HG03045 (cell line): ENCODE results near the gene PEA15.

Experiments
- ATAC-seq: cut with Tn5 transposase; IDR thresholded peaks from one replicate; pipeline ENCODE4 v1.9.1; 2021; ENCODE audit warnings: mild to moderate bottlenecking, moderate library complexity; ENCODE audit not compliant: unreplicated experiment

PEA15 gene, protein sequence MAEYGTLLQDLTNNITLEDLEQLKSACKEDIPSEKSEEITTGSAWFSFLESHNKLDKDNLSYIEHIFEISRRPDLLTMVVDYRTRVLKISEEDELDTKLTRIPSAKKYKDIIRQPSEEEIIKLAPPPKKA

DNA sequence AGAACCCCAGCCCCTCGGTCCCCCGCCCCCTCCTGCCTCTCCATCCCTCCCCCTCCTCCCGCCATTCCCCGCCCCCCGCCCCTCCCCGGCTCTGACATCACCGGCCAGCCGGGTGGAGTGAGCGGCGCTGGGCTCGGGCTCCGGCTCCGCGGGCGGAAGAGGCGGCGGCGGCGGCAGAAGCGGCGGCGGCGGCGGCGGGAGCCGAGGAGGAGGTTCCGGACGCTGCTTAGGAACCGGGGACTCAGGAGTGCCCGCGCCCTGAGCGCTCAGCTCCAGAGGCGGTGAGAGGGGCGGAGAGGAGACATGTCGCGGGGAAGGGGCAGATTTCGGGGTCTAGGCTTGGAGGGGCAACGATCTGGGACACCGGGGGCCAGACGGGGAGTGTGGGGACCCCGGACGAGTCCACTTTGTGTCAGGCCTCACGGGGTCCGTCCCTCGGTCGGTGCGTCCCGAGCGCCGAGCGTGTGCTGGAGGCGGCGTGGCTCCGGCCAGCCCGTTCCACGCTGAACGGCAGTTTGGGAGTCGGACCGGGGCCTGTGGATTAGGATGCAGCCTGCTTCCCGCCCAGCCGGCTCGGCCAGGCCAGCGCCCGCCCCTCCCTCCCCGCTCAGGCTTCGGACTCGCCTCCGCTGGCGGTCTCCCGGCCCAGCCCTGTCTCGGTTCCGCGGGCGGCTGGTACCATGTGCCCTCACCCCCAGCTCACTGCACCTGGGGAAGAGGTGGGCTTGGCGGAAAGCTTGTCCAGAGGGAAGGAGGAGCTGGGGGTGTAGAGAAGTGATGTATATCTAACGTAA is at the start of gene PEA15:
TSS of gene PEA15 (plus strand) at position 143 of the 794 bp plus-strand sequence. CDS start 6,161 bp downstream, outside the sequence.
- ATAC-seq, result peak; percentile 50

DNA sequence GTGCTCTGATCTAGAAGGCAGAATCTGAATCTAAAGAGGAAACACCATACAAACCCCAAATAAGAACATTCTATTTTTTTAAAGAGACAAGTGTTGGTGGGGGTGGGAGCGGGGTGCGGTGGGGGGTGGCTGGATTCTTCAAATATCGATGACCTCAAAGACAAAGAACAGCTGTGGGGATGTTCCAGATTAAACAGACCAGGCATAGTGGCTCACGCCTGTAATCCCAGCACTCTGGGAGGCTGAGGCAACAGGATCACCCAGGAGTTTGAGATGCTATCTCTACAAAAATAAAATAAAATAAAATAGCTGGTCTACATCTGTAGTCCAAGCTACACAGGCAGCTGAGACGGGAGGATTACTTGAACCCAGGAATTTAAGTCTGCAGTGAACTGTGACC is 48.8 kb upstream of the PEA15 start:
- ATAC-seq, result no peak

DNA sequence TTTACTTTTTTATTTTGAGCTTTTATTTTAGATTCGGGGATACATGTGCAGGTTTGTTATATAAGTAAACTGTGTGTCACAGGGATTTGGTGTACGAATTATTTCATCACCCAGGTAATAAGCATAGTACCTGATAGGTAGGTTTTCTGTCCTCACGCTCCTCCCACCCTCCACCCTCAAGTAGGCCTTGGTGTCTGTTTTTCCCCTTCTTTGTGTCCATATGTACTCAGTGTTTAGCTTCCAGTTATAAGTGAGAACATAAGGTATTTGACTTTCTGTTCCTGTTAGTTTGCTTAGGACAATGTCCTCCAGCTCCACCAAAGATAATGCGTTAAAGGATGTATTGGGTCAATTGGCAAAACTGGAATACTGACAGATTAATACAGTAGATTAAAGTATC is 48.0 kb upstream of the PEA15 start:
- no peak for ATAC-seq

DNA sequence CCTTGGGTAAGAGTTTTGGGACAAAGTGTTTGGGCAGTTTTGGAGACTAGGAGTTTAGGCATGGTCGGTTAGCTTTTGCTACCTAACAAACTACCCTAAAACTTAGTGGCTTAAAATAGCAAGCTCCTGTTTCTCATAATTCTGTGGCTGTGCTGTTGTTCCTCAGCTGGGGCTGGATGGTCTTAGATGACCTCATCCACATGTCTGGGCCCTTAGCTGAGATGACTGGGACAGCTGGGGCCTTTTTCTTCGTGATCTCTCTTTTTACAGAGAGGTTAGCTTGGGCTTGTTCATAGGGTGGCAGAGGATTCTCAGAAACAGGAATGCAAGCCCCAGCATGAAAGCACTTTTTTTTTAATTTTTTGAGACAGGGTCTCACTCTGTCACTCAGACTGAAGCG is 47.2 kb upstream of the PEA15 start:
- no peak for ATAC-seq

DNA sequence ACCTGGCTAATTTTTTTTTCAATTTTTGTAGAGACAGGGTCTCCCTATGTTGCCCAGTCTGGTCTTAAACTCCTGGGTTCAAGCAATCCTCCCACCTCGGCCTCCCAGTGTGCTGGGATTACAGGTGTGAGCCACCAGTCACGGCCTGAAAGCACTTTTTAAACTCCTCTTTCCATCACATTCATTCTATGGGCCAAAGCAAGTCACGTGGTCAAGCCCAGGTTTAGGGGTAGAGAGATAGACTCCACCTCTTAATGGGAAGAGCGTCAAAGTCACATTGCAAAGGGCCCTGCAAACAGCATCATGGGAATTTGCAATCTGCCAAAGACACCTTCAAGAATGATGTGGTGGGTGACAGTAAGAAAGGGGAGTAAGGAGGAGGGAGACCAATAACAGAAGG is 46.6 kb upstream of the PEA15 start:
- no peak for ATAC-seq

DNA sequence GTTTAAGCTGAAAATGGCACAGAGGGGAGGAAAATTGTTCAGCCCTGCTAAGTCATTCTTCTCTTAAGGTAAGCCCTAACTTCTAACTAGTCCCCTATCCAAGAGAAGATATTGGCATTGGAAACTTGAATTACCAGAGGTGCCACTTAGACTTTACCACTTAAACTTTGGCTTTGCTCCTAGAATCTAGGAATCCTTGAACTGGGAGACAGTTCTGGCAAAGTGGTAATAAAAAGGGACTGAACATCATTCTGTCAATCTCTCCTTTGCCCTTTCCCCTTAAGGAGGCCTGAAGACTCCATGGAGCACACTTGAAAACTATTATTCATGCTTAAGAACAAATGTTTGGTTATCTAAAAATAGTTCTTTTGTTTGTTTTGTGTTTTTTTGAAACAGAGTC is 45.3 kb upstream of the PEA15 start:
- ATAC-seq, result no peak

DNA sequence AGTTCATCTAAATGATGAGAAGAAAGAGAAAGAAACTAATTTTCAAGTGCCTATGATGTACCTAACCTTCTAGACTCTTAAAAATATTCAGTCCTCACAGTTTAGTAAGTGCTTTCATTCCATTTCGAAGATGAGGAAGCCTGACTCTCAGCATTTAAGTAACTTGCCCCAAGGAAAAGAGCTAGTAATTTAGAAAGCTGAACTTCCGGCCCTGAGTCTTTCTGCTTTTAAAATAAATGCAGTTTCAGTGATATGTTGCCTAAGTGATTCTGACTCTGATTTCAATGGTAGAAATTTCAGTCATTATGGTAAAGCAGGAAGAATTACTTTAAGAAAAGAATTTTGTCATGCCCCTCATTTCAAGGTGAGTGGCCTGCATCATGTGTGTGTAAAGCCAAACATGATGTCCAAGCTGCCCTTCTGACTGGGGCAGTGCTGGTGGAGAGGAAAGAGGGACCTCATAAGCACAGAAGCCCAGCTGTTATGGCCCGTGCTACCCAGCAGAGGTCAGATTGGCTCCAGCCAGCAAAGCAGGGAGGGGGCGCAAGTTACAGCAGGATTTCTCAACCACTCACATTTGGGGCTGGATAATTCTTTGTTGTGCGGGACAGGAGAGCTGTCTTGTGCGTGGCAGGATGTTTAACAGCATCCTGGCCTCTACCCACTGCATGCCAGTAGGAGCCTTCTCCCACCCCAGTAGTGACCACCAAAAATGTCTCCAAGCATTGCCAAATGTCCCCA is 43.0 kb upstream of the PEA15 start:
- ATAC-seq, result no peak

DNA sequence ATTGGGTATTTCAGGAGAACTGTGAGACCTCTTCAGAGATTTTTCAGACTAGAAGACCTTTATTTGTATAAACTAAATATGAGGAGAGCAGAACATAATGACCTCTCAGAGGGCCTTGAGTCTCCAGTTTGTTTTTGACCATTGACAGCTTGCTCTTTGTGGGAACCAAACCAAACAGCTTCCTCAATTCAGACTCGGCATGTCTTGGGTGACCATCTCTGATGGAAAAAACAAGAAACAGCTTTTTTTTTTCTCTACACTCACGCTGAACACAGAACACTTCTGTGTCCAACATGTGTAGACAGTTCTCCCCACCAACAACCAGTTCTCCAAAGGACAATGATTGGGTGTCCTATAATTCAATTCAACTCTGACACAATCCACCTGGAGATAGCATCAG is 42.3 kb upstream of the PEA15 start:
- ATAC-seq, result no peak

DNA sequence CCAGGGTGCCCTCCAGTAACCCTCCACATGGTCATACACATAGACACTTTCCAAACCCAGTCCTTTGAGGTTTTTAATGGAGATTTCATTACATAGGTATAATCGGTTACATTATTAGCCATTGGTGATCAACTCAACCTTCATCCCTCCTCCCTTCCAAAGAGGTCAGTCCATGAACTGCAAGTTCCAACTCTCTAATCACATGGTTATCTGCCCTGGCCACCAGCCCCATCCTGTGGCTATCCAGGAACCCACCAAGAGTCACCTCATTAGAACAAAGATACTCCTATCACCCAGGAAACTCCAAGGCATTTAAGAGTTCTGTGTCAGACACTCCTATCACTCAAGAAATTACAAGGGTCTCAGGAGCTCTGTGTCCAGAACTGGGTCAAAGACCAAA is 41.6 kb upstream of the PEA15 start:
- ATAC-seq, result no peak

DNA sequence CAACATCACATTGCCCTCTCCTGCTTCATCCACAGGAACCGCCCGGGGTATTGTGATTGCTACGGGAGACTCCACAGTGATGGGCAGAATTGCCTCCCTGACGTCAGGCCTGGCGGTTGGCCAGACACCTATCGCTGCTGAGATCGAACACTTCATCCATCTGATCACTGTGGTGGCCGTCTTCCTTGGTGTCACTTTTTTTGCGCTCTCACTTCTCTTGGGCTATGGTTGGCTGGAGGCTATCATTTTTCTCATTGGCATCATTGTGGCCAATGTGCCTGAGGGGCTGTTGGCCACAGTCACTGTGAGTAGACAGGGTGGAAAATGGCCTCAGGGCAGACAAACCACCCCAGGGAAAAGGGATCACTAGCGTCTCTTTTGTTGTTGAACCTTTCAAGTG is 41.1 kb upstream of the PEA15 start:
- ATAC-seq, result no peak

DNA sequence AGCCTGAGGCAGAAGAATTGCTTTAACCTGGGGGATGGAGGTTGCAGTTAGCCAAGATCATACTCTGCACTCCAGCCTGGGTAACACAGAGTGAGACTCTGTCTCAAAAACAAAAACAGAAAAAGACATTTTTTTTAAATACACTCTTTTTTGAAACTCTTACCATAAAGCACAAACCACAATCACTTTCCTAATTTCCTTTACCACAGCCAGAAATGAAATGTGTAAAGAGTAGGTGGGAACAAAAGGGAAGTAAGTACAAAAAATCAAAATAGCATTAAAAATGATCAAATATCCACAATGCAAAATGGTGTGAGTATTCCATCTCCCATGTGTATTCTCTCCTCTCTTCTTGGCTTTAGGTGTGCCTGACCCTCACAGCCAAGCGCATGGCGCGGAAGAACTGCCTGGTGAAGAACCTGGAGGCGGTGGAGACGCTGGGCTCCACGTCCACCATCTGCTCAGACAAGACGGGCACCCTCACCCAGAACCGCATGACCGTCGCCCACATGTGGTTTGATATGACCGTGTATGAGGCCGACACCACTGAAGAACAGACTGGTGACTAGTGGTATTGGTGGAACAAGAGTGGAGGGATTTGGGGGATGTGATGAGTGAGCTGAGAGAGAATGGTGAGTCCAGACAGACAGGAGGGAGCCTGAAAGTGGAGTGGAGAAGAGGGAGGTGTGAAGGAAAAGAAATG is 38.9 kb upstream of the PEA15 start:
- no peak for ATAC-seq

DNA sequence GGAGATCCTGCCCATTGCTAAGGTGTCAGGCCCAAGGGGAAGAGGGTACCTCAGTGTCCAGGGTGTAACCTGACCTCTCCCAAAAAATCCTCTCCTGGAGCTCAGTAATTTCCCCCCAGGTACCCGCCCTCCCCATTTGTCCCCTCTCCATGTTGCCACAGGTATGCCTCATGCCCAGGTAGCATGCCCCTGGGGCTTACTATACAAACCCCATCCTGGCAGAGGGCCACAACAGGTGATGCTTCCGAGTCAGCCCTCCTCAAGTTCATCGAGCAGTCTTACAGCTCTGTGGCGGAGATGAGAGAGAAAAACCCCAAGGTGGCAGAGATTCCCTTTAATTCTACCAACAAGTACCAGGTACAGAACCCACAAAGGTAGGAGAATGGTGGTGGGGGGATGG is 38.1 kb upstream of the PEA15 start:
- no peak for ATAC-seq

DNA sequence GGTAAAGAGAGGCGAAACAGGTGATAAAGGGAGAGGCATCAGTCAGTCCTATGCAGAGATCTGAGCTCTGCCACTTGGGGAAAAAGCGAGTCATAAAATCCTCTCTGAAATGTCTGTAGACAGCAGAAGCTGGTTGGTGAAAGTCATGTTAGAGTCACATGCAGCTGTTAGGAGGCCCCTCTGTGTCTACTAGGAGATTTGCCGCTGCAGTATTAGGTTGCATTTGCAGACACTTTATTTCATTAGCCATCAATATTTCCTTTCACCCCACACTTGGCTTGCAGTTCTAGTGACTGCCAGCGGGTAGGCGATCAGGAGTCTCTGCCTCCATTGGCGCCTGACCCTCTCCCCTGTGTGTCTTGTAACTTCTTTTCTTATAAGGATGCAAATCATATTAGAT is 37.6 kb upstream of the PEA15 start:
- no peak for ATAC-seq

DNA sequence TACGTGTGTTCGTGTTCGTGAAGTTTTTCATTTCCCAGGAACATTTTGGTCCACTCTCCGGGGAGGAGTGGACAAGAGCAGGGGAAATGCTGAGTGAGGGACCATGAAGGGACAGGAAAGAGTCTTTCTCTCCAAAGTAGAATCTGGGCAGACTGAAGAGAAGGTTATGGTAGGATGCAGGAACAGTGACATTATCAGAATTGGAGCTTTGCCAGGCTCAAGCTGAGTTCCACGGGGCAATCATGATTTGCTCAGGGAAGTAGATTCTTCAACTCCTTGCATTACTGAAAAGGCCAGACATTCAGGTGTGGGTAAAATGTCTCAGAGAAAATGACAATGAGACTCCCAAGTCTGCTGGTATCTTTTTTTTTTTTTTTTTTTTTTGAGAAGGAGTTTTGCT is 37.2 kb upstream of the PEA15 start:
- no peak for ATAC-seq

DNA sequence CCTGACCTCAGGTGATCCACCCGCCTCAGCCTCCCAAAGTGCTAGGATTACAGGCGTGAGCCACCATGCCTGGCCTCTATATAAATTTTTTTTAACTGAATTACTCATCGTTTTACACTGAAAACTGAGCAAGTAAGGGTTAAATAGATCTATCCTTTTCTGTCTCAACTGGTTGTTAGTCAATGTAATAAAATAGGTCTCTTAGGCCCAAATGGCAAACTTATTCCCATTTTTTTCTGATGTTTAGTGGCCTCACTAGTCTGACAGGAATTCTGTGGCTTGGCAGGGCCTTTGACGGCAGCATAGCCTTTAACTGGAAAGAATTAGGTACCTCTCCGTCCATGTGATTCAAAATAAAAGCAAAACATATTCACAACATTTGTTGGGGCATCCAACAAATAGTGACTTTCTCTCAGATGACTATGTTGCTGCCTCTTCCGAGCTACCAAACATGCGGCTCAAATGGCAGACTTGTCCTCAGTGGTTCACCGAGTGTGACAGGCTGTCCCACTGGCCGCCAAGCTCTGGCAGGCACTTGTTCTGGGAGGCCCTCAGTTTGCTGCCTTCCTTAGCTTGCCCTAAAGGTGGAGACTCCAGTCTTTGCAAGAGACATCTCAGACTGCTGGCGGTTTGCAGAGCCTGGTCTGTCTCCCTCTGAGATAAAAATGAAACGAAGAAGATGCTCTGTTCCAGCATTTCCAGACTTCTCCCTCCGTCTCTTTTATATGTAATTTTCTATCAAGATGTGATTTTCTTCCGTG is 36.4 kb upstream of the PEA15 start:
- no peak for ATAC-seq

DNA sequence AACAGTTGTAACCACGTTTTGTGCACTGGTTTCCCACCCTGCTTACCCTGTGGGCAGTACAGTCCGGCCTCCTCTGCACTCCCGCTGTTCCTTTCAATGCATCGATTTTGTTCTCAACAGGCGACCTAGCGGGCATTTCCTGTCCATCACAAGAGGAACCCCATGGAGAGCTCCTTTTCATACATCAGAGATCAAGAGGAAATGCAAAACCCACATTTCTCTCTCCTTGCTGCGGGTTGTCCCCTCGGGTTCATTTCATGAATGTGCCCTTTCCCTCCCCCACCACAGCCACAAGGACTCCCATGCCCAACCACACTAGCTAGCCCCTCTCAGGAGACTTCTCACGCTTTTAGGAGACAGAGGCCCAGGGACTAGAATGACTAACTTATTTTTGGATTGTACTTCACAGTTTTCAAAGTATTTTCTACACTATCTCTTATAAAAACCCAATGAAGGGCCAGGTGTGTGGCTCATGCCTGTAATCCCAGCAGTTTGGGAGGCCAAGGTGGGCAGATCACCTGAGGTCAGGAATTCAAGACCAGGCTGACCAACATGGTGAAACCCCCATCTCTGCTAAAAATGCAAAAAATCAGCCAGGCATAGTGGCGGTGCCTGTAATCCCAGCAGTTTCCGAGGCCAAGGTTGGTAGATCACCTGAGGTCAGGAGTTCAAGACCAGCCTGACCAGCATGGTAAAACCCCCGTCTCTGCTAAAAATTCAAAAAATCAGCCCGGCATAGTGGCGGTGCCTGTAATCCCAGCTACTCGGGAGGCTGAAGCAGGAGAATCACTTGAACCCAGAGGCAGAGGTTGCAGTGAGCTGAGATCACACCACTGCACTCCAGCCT is 35.4 kb upstream of the PEA15 start:
- no peak for ATAC-seq

DNA sequence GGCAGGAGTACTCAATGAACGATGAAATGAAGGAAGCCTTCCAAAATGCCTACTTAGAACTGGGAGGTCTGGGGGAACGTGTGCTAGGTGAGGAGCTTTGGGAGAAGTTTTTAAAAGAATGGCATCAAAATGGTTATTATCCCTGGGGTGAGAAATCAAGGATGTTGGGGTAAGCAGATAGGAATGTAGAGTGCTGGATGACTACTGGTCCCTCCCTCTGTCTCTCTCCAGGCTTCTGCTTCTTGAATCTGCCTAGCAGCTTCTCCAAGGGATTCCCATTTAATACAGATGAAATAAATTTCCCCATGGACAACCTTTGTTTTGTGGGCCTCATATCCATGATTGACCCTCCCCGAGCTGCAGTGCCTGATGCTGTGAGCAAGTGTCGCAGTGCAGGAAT is 33.8 kb upstream of the PEA15 start:
- no peak for ATAC-seq

DNA sequence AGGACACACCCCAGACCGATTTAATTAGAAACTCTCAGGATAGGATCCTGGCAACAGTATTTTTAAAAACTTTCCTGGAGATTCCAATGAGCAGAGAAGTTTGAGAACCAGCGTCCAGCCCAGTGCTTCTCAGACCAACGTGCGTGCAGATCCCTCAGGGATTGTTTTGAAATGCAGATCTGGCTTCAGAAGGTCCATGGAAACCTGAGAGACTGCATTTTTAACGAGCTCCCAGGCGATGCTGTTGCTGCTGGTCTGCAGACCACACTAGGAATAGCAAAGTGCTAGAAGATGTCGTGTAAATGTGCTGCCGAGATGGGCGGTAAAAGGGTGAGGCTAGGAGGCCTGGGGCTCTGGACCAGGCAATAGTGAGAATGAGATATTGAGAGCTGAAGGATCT is 33.2 kb upstream of the PEA15 start:
- no peak for ATAC-seq

DNA sequence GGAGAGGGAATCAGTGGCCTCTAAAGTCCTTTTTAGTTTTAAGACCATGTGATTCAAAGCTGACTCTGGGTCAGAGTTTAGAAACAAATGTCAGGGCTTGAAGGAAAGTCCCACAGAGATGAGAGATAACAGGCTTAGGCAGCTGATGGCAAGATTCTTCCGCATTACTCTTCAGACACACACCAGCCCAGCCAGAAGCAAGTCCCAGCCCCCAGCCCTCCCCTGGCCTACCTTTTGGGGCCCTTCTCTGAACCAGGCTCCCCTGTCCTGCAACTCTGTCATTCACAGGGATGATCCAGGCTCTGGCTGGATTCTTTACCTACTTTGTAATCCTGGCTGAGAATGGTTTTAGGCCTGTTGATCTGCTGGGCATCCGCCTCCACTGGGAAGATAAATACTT is 28.0 kb upstream of the PEA15 start:
- no peak for ATAC-seq

DNA sequence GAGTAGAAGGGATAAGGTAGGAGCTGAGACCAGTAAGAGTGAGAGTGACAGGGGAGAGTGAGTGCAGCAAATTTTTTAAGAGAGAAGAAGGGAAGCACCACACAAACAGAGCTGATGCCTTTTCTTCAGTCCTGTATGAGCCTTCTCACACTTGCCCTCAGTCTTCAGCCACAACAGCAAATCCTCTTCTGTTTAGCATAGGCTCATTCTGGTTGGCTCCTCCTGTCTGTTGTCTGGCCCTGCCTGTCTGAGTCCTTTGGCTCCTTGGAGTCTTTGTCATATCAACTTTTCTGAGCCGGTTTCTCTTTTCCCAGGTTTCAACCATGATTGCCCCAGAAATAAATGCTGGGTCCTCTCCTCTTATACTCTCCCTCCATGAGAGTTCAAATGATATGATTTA is 27.5 kb upstream of the PEA15 start:
- ATAC-seq, result no peak
